Chondrocyte (in vitro differentiated cells): Measurements from ENCODE around the gene NCAPG2. TPM values are rescaled to one million over a fixed set of nuclear protein-coding genes. Genes with fewer than 3 reads are reported as not detected.
A peak's percentile ranks its signal among the peaks of the same experiment; 100 is the strongest.
"Not testable (repeated sequence)": the region's sequence is repeated elsewhere in the genome, so short reads cannot be mapped to it uniquely, and the experiment has no call there.

Source experiments
- DNase-seq: peaks from one replicate; pipeline ENCODE4 v3.0.0; 2021; ENCODE audit warnings: mixed read lengths, low spot score
- H3K27ac Mint-ChIP-seq: one replicate; pipeline ENCODE4 v1.8.0; 2021; ENCODE audit warnings: mild to moderate bottlenecking, moderate library complexity, mixed read lengths; ENCODE audit not compliant: unreplicated experiment
- H3K27me3 Mint-ChIP-seq: 2 replicates; pipeline ENCODE4 v1.8.0; 2021; ENCODE audit warnings: low read depth, mixed read lengths
- H3K36me3 Mint-ChIP-seq: 2 replicates; pipeline ENCODE4 v1.8.0; 2021; ENCODE audit warnings: low read depth, mixed read lengths
- H3K4me1 Mint-ChIP-seq: 2 replicates; pipeline ENCODE4 v1.8.0; 2021; ENCODE audit warnings: low read depth, mild to moderate bottlenecking, mixed read lengths
- H3K4me3 Mint-ChIP-seq: one replicate; pipeline ENCODE4 v1.8.0; 2021; ENCODE audit warnings: mild to moderate bottlenecking, moderate library complexity, mixed read lengths; ENCODE audit not compliant: unreplicated experiment
- H3K9me3 Mint-ChIP-seq: 2 replicates; pipeline ENCODE4 v1.8.0; 2021; ENCODE audit warnings: low read depth, mixed read lengths
- CTCF ChIP-seq: fragments of 200-600 bp; sonication (generic); IDR thresholded peaks from 2 replicates; pipeline ENCODE4 v1.5.0; 2021; ENCODE audit warnings: antibody characterized with exemption, mild to moderate bottlenecking, moderate library complexity
- total RNA-seq: library from RNA; stranded (reverse); gene quantifications from 3 replicates; pipeline ENCODE4 v1.2.1, GENCODE V29; 2021

NCAPG2 gene
- total RNA-seq, 1 donor from 2014 or later: 13.0 TPM

- Mint-ChIP-seq H3K27ac (no peak overlapping the region), H3K36me3 (no peaks in the 10 kb centered on the region), H3K27me3 (no peaks in the 10 kb centered on the region), H3K4me1 (peaks cover 32% of the 10 kb centered on the region), H3K9me3 (no peaks in the 10 kb centered on the region), H3K4me3 (no peak overlapping the region)
- DNase-seq: no peak
- TF ChIP-seq CTCF: no peak
These were observed 22.1 kb downstream of the NCAPG2 start for GRCh38 chr7:158682456-158682855.

GRCh38 chr7:158680754-158681153 lies 23.9 kb downstream of the NCAPG2 start:
- TF ChIP-seq CTCF: no peak
- H3K4me1 Mint-ChIP-seq: peaks cover 31% of the 10 kb centered on the region
- H3K9me3 Mint-ChIP-seq: no peaks in the 10 kb centered on the region
- no peak overlapping the region for H3K4me3 Mint-ChIP-seq
- no peak overlapping the region for H3K27ac Mint-ChIP-seq
- H3K27me3 Mint-ChIP-seq: no peaks in the 10 kb centered on the region
- H3K36me3 Mint-ChIP-seq: no peaks in the 10 kb centered on the region
- DNase-seq: no peak

GRCh38 chr7:158676906-158677305 lies 27.7 kb downstream of the NCAPG2 start:
- TF ChIP-seq CTCF: no peak
- H3K36me3 Mint-ChIP-seq: peaks cover 7% of the 10 kb centered on the region
- H3K4me3 Mint-ChIP-seq: no peak overlapping the region
- H3K9me3 Mint-ChIP-seq: no peaks in the 10 kb centered on the region
- DNase-seq: no peak
- H3K27ac Mint-ChIP-seq: no peak overlapping the region
- peaks cover 7% of the 10 kb centered on the region for H3K4me1 Mint-ChIP-seq
- no peaks in the 10 kb centered on the region for H3K27me3 Mint-ChIP-seq

GRCh38 chr7:158676171-158676840 lies 28.3 kb downstream of the NCAPG2 start:
- no peak for TF ChIP-seq CTCF
- H3K27ac Mint-ChIP-seq: no peak overlapping the region
- peaks cover 7% of the 10 kb centered on the region for H3K4me1 Mint-ChIP-seq
- H3K36me3 Mint-ChIP-seq: peaks cover 9% of the 10 kb centered on the region
- DNase-seq: no peak
- no peak overlapping the region for H3K4me3 Mint-ChIP-seq
- no peaks in the 10 kb centered on the region for H3K9me3 Mint-ChIP-seq
- H3K27me3 Mint-ChIP-seq: no peaks in the 10 kb centered on the region

- DNase-seq: no peak
- no peaks in the 10 kb centered on the region for H3K9me3 Mint-ChIP-seq
- peaks cover 4% of the 10 kb centered on the region for H3K4me1 Mint-ChIP-seq
- peak overlapping the region; percentile 17 for H3K27ac Mint-ChIP-seq
- no peaks in the 10 kb centered on the region for H3K27me3 Mint-ChIP-seq
- no peak overlapping the region for H3K4me3 Mint-ChIP-seq
- peaks cover 9% of the 10 kb centered on the region for H3K36me3 Mint-ChIP-seq
- TF ChIP-seq CTCF: no peak
These were observed 31.6 kb downstream of the NCAPG2 start for GRCh38 chr7:158672975-158673374.

- not testable (repeated sequence) for H3K4me1 Mint-ChIP-seq, H3K4me3 Mint-ChIP-seq, H3K27me3 Mint-ChIP-seq, H3K27ac Mint-ChIP-seq, DNase-seq, H3K9me3 Mint-ChIP-seq
- H3K36me3 Mint-ChIP-seq: peaks cover 10% of the 10 kb centered on the region
These were observed 36.5 kb downstream of the NCAPG2 start for GRCh38 chr7:158668086-158668485.

- not testable (repeated sequence) for H3K27ac Mint-ChIP-seq, H3K4me3 Mint-ChIP-seq, H3K4me1 Mint-ChIP-seq, DNase-seq, H3K36me3 Mint-ChIP-seq, H3K9me3 Mint-ChIP-seq, H3K27me3 Mint-ChIP-seq
These were observed 37.5 kb downstream of the NCAPG2 start for GRCh38 chr7:158666966-158667678.
